LNCAP (cell line): ENCODE results near the gene NOC2L.

ENCODE experiments used
- CTCF ChIP-seq: fragments of 450-650 bp; IDR thresholded peaks from 2 replicates; pipeline ENCODE4 v1.5.1; 2017; ENCODE audit warnings: mild to moderate bottlenecking

The NOC2L gene

GRCh38 chr1:967466-968343, 8.6 kb upstream of the NOC2L start:
- TF ChIP-seq CTCF: no peak

GRCh38 chr1:966704-967300, 7.7 kb upstream of the NOC2L start:
- TF ChIP-seq CTCF: no peak

- no peak for TF ChIP-seq CTCF
Observed at GRCh38 chr1:966135-966703, 7.2 kb upstream of the NOC2L start, which contains the start of gene PLEKHN1. PLEKHN1 (plus strand) TSS chr1:966482; CDS start chr1:966532, 50 bp downstream.

DNA sequence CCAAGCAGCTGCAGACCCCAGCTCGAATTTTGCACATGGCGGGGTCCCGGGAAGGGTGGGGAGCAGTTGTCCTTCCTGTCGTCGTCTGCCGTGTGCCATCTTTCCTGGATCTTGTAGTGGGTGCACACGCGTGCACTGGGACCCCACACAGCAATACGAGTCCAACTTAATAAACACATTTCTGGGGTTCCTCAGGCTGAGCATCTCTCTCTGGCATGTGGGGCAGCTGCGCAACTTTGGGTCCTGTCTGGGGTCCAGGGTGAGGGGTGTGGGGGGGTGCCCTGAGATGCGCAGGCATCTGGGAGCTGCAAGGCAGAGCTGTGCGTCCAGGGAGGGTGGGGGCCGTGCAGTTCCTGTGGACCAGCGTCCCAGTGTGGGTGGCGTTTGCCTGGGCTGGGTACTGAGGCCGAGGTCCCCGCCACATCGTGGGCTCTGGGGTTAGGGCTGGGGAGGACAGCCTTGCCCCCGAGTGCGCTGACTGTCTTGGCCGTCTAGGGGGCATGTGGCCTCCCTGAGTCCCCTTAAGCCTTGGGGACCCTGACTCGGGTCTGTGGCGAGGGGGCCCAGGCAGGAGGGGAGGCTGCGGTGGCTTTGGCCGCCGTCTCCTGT, 6.6 kb upstream of the NOC2L start:
- no peak for TF ChIP-seq CTCF

GRCh38 chr1:964691-965525, 5.9 kb upstream of the NOC2L start:
- no peak for TF ChIP-seq CTCF

- TF ChIP-seq CTCF: no peak
Observed at GRCh38 chr1:963746-964525, 4.9 kb upstream of the NOC2L start.
